ENCODE measurements around the gene CLEC16A.

The CLEC16A gene

GRCh38 chr16:11063448-11064201 lies 119.3 kb downstream of the CLEC16A start:
- DNase-seq (ENCODE audit: low read depth in 2 of 2) = no peak

- no peak for DNase-seq (ENCODE audit: low read depth in 2 of 2)
These were observed 119.8 kb downstream of the CLEC16A start for GRCh38 chr16:11064202-11064540.

GRCh38 chr16:11064851-11065250 lies 120.5 kb downstream of the CLEC16A start:
- no peak for DNase-seq (ENCODE audit: low read depth in 2 of 2)

GRCh38 chr16:11066261-11066870 lies 122.0 kb downstream of the CLEC16A start:
- no peak for DNase-seq (ENCODE audit: low read depth in 2 of 2)

GRCh38 chr16:11067266-11067665 lies 122.9 kb downstream of the CLEC16A start:
- no peak for DNase-seq (ENCODE audit: low read depth in 2 of 2)

- DNase-seq (ENCODE audit: low read depth in 2 of 2) = no peak
These were observed 123.4 kb downstream of the CLEC16A start for GRCh38 chr16:11067697-11068141.

- DNase-seq (ENCODE audit: low read depth in 2 of 2) = no peak
These were observed 127.5 kb downstream of the CLEC16A start for GRCh38 chr16:11071829-11072228.

GRCh38 chr16:11072420-11073153 lies 128.2 kb downstream of the CLEC16A start:
- no peak for DNase-seq (ENCODE audit: low read depth in 2 of 2)

- DNase-seq (ENCODE audit: low read depth in 2 of 2) = no peak
These were observed 129.1 kb downstream of the CLEC16A start for GRCh38 chr16:11073407-11073999.

- no peak for DNase-seq (ENCODE audit: low read depth in 2 of 2)
These were observed 129.8 kb downstream of the CLEC16A start for GRCh38 chr16:11074131-11074530.

- DNase-seq (ENCODE audit: low read depth in 2 of 2) = no peak
These were observed 130.8 kb downstream of the CLEC16A start for GRCh38 chr16:11075163-11075562.

- peak; percentile 65 to 79 for DNase-seq (ENCODE audit: low read depth in 2 of 2)
These were observed 132.1 kb downstream of the CLEC16A start for GRCh38 chr16:11076259-11077018.

GRCh38 chr16:11078812-11079459 lies 134.6 kb downstream of the CLEC16A start:
- no peak for DNase-seq (ENCODE audit: low read depth in 2 of 2)

GRCh38 chr16:11079652-11080187 lies 135.4 kb downstream of the CLEC16A start:
- no peak for DNase-seq (ENCODE audit: low read depth in 2 of 2)

GRCh38 chr16:11080327-11080967 lies 136.1 kb downstream of the CLEC16A start:
- no peak for DNase-seq (ENCODE audit: low read depth in 2 of 2)

GRCh38 chr16:11080999-11081630 lies 136.8 kb downstream of the CLEC16A start:
- DNase-seq (ENCODE audit: low read depth in 2 of 2) = no peak

- DNase-seq (ENCODE audit: low read depth in 2 of 2) = no peak
These were observed 137.9 kb downstream of the CLEC16A start for GRCh38 chr16:11082108-11082859.

GRCh38 chr16:11082860-11083388 lies 138.6 kb downstream of the CLEC16A start:
- DNase-seq (ENCODE audit: low read depth in 2 of 2) = no peak

GRCh38 chr16:11084484-11084875 lies 140.1 kb downstream of the CLEC16A start:
- no peak for DNase-seq (ENCODE audit: low read depth in 2 of 2)

Measured in stimulated activated CD8-positive, alpha-beta memory T cell treated with anti-CD3 and anti-CD28 coated beads, Interleukin-2, amount 100 ng/mL, for 48 hours (primary cell).